OCI-LY7 (cell line): Measurements from ENCODE around the gene IVD. TPM values are rescaled to one million over a fixed set of nuclear protein-coding genes. Genes with fewer than 3 reads are reported as not detected.

Experiments used
- BruUV-seq: library from RNA; stranded (reverse); fragments of 400-500 nt; replicated peaks from 2 replicates; lab custom pipeline; 2021; lab: Mats Ljungman, UMichigan
- CTCF ChIA-PET: fragments of 300-600 bp; sonication (Branson Sonifier 250); formaldehyde crosslinking; loops from one replicate; lab custom pipeline; 2022; ENCODE audit warnings: antibody characterized with exemption; ENCODE audit not compliant: unreplicated experiment; lab: Charles Lee
- POLR2A ChIA-PET: fragments of 300-600 bp; sonication (Branson Sonifier 250); formaldehyde crosslinking; loops from one replicate; lab custom pipeline; 2022; ENCODE audit warnings: antibody characterized with exemption; lab: Charles Lee
- DNase-seq: peaks from one replicate; pipeline ENCODE4 v3.0.0-alpha.2; 2015; ENCODE audit warnings: low spot score
- H2AFZ ChIP-seq: fragments of 200-600 bp; sonication (generic), shearing (Covaris generic); 2 replicates; pipeline ENCODE4 v1.6.1; 2014; ENCODE audit warnings: mild to moderate bottlenecking, antibody characterized with exemption, low read length, moderate library complexity
- H3K27ac ChIP-seq: fragments of 200-600 bp; sonication (generic); 2 replicates; pipeline ENCODE4 v1.5.1; 2014; ENCODE audit warnings: mixed run types, low read depth, mild to moderate bottlenecking, moderate library complexity, low read length, inconsistent platforms; ENCODE audit not compliant: poor library complexity, severe bottlenecking
- H3K36me3 ChIP-seq: fragments of 200-600 bp; sonication (generic); 2 replicates; pipeline ENCODE4 v1.6.1; 2014; ENCODE audit warnings: mild to moderate bottlenecking, antibody characterized with exemption, low read length, moderate library complexity, mixed read lengths; ENCODE audit not compliant: insufficient read depth
- H3K4me1 ChIP-seq: fragments of 200-600 bp; sonication (generic); 2 replicates; pipeline ENCODE4 v1.5.1; 2014; ENCODE audit warnings: mild to moderate bottlenecking, low read length; ENCODE audit not compliant: insufficient read depth, poor library complexity, severe bottlenecking
- H3K4me2 ChIP-seq: fragments of 200-600 bp; sonication (generic); 2 replicates; pipeline ENCODE4 v1.6.1; 2014; ENCODE audit warnings: mild to moderate bottlenecking, low read length
- H3K4me3 ChIP-seq: fragments of 200-600 bp; sonication (generic); 2 replicates; pipeline ENCODE4 v1.5.1; 2014; ENCODE audit warnings: mild to moderate bottlenecking, low read depth, low read length; ENCODE audit not compliant: poor library complexity, severe bottlenecking
- H3K79me2 ChIP-seq: fragments of 200-600 bp; sonication (generic); 2 replicates; pipeline ENCODE4 v1.6.1; 2016; ENCODE audit warnings: low read depth, mild to moderate bottlenecking, low read length, moderate library complexity, mixed read lengths; ENCODE audit not compliant: insufficient read depth
- H3K9me2 ChIP-seq: fragments of 200-600 bp; sonication (generic); 2 replicates; pipeline ENCODE4 v1.6.1; 2016; ENCODE audit warnings: mild to moderate bottlenecking, low read length, mixed read lengths; ENCODE audit not compliant: insufficient read depth
- H3K9me3 ChIP-seq: fragments of 200-600 bp; sonication (generic); 2 replicates; pipeline ENCODE4 v1.6.1; 2014; ENCODE audit warnings: mild to moderate bottlenecking, mixed run types, low read length, mixed read lengths
- H4K20me1 ChIP-seq: fragments of 200-600 bp; sonication (generic); 2 replicates; pipeline ENCODE4 v1.6.1; 2014; ENCODE audit warnings: mild to moderate bottlenecking, antibody characterized with exemption, low read length, moderate library complexity, mixed read lengths; ENCODE audit not compliant: insufficient read depth
- EZH2phosphoT487 ChIP-seq: fragments of 200-600 bp; sonication (generic); IDR thresholded peaks from 2 replicates; pipeline ENCODE4 v1.6.1; 2018; ENCODE audit warnings: low read depth, borderline replicate concordance, mild to moderate bottlenecking, mixed run types, antibody characterized with exemption, low read length, moderate library complexity, mixed read lengths
- intact Hi-C: fragments of 100-400 bp; cut with micrococcal nuclease; formaldehyde crosslinking; loops from one replicate; pipeline ENCODE4 v1.10.0; 2022; ENCODE audit not compliant: unreplicated experiment
- total RNA-seq, 2 experiments: library from RNA; depleted of rRNA in 1 of 2; stranded (reverse); fragments of >200 nt in 1 of 2; shearing (Covaris generic) in 1 of 2; gene quantifications; 2 replicates each; pipeline ENCODE4 v1.2.3, GENCODE V29; 2014 to 2022
- TF ChIP-seq, protein P1 (sequence below): fragments of 200-600 bp; sonication (generic); conservative IDR thresholded peaks from 2 replicates; pipeline ENCODE4 v1.5.1; 2014; ENCODE audit warnings: mild to moderate bottlenecking, antibody characterized with exemption, low read length, moderate library complexity, mixed read lengths

IVD gene
- total RNA-seq, 2 experiments from 2014 or later, result 20.6 to 67.3 TPM

DNA sequence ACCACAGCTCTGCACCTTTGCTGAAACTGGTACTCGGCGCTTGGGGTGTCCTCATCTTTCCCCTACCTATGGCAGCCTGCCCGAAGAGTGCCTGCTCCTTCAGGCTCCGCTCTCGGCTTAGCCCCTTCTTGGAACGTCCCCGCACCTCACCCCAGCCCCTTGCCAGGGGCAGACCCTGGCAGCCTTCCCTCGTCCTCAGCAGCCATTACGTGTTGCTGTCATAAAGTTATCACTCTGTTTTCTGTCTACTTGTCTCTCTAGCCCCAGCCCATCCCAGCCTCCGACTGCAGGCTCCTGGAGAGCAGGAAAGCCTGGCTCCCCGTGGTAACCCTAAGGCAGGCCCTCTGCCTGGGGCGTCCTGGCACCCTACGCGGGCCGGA, 30.1 kb downstream of the IVD start:
- POLR2A ChIA-PET, result no interaction called here
- no peak for TF ChIP-seq EZH2phosphoT487
- TF ChIP-seq, protein P1, sequence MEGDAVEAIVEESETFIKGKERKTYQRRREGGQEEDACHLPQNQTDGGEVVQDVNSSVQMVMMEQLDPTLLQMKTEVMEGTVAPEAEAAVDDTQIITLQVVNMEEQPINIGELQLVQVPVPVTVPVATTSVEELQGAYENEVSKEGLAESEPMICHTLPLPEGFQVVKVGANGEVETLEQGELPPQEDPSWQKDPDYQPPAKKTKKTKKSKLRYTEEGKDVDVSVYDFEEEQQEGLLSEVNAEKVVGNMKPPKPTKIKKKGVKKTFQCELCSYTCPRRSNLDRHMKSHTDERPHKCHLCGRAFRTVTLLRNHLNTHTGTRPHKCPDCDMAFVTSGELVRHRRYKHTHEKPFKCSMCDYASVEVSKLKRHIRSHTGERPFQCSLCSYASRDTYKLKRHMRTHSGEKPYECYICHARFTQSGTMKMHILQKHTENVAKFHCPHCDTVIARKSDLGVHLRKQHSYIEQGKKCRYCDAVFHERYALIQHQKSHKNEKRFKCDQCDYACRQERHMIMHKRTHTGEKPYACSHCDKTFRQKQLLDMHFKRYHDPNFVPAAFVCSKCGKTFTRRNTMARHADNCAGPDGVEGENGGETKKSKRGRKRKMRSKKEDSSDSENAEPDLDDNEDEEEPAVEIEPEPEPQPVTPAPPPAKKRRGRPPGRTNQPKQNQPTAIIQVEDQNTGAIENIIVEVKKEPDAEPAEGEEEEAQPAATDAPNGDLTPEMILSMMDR, result no peak
- peaks cover 12% of the 10 kb centered on the region for H3K4me1 ChIP-seq
- H3K36me3 ChIP-seq, result no peaks in the 10 kb centered on the region
- H3K9me2 ChIP-seq, result no peaks in the 10 kb centered on the region
- no TSS peak for BruUV-seq
- no peak overlapping the region for H3K27ac ChIP-seq
- DNase-seq, result no peak
- H3K9me3 ChIP-seq, result no peaks in the 10 kb centered on the region
- no peaks in the 10 kb centered on the region for H3K79me2 ChIP-seq
- no peaks in the 10 kb centered on the region for H4K20me1 ChIP-seq
- no peak overlapping the region for H3K4me2 ChIP-seq
- CTCF ChIA-PET, result interaction anchor here (0.5 kb wide), 1 partner anchor 370 kb away, joined by 3 read pairs; no protein-coding TSS in a partner anchor
- no peak overlapping the region for H3K4me3 ChIP-seq
- intact Hi-C loops, result no loop called here
- H2AFZ ChIP-seq, result no peak overlapping the region

GRCh38 chr15:40436116-40436891, 30.7 kb downstream of the IVD start:
- Histone ChIP-seq H3K27ac (no peak overlapping the region), H3K36me3 (no peaks in the 10 kb centered on the region), H3K9me3 (no peaks in the 10 kb centered on the region), H3K79me2 (no peaks in the 10 kb centered on the region), H3K4me3 (no peak overlapping the region), H3K4me1 (peaks cover 12% of the 10 kb centered on the region), H2AFZ (no peak overlapping the region), H3K4me2 (peak overlapping the region; percentile 35; the same call in 1 of the 2 replicates), H4K20me1 (no peaks in the 10 kb centered on the region), H3K9me2 (no peaks in the 10 kb centered on the region)
- ChIA-PET POLR2A (interaction anchor here (0.6 kb wide), 1 partner anchor 61 kb away, joined by 5 read pairs; no protein-coding TSS in a partner anchor), CTCF (interaction anchor here (0.5 kb wide), 1 partner anchor 371 kb away, joined by 3 read pairs; no protein-coding TSS in a partner anchor)
- BruUV-seq, result no TSS peak
- DNase-seq, result no peak
- TF ChIP-seq, protein P1, result no peak
- no peak for TF ChIP-seq EZH2phosphoT487
- intact Hi-C loops, result no loop called here
